SJSA1 (cell line): Measurements from ENCODE around the gene PNRC1. TPM values are rescaled to one million over a fixed set of nuclear protein-coding genes. Genes with fewer than 3 reads are reported as not detected.
"Not testable (repeated sequence)": the region's sequence is repeated elsewhere in the genome, so short reads cannot be mapped to it uniquely, and the experiment has no call there.

ENCODE experiments used
- DNase-seq, 2 experiments: peaks; one replicate each; pipeline ENCODE4 v3.0.0-alpha.2; 2015 to 2020; ENCODE audit warnings: low spot score in 2 of 2, low read depth in 1 of 2
- H3K27ac ChIP-seq: fragments of 250-450 bp; sonication (Bioruptor Pico); 2 replicates; pipeline ENCODE4 v1.5.1; 2020; ENCODE audit warnings: mild to moderate bottlenecking, moderate library complexity
- H3K27me3 ChIP-seq: fragments of 250-450 bp; sonication (Bioruptor Pico); replicated peaks from 2 replicates; pipeline ENCODE4 v1.5.1; 2020; ENCODE audit warnings: mild to moderate bottlenecking, moderate library complexity
- H3K36me3 ChIP-seq: fragments of 250-450 bp; sonication (Bioruptor Pico); 2 replicates; pipeline ENCODE4 v1.5.1; 2020; ENCODE audit warnings: mild to moderate bottlenecking
- H3K4me1 ChIP-seq: fragments of 250-450 bp; sonication (Bioruptor Pico); replicated peaks from 2 replicates; pipeline ENCODE4 v1.6.1; 2021; ENCODE audit warnings: mild to moderate bottlenecking
- H3K4me3 ChIP-seq: fragments of 250-450 bp; sonication (Bioruptor Pico); 2 replicates; pipeline ENCODE4 v1.5.1; 2020; ENCODE audit warnings: mild to moderate bottlenecking
- H3K9me3 ChIP-seq: fragments of 250-450 bp; sonication (Bioruptor Pico); replicated peaks from 2 replicates; pipeline ENCODE4 v1.5.1; 2020; ENCODE audit warnings: mild to moderate bottlenecking
- total RNA-seq: library from RNA; depleted of rRNA; stranded (reverse); fragments of >200 nt; shearing (Covaris generic); gene quantifications from 2 replicates; pipeline ENCODE4 v1.2.3, GENCODE V29; 2014

PNRC1 gene
- total RNA-seq, 1 experiment from 2014 or later = 21.6 TPM

- Histone ChIP-seq H3K27ac (no peak overlapping the region), H3K4me3 (no peak overlapping the region), H3K9me3 (no peaks in the 10 kb centered on the region), H3K27me3 (no peaks in the 10 kb centered on the region), H3K4me1 (no peaks in the 10 kb centered on the region), H3K36me3 (no peaks in the 10 kb centered on the region)
- no peak for DNase-seq
Observed at GRCh38 chr6:89048288-89048923, 32.1 kb upstream of the PNRC1 start.

DNA sequence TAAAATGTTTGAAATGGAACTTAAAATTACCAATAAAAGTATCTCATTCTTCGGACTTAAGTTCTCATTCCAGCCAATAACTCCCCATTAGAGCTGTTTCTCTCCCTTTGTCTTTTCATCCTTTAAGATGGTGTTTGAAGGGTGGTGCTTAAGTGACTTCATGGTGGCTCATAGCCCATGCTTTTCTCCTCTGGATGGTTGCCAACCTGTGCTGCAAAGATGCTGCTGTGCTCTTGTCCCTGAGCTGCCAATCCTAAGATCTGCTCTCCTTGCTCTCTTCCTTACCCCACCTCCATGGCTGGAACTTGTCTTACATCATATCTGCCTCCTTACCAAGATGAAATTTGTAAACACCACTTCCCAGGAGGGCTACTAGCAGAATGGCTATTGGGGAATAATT, 31.6 kb upstream of the PNRC1 start:
- H3K27me3 ChIP-seq = no peaks in the 10 kb centered on the region
- no peaks in the 10 kb centered on the region for H3K9me3 ChIP-seq
- H3K36me3 ChIP-seq = no peaks in the 10 kb centered on the region
- DNase-seq = no peak
- no peaks in the 10 kb centered on the region for H3K4me1 ChIP-seq
- no peak overlapping the region for H3K4me3 ChIP-seq
- H3K27ac ChIP-seq = no peak overlapping the region

DNA sequence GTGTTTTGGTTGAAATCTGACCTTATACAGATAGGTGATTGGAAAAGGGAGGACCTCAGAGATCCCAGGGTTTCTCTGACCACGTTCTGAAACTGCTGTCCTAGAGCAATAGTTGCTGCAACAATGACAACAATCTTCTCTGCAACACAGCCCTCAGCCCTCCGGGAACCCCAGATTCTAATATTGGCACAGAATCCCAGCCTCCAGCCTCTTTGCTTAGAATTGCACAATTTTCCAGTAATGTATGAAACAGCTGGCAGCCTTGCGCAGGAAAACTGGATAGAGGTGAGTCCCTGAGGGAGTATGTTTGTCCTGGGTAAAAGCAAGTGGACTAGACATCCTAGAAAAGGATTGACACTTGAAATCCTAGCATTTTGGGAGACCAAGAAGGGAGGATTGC, 30.4 kb upstream of the PNRC1 start:
- no peaks in the 10 kb centered on the region for H3K36me3 ChIP-seq
- no peaks in the 10 kb centered on the region for H3K4me1 ChIP-seq
- H3K4me3 ChIP-seq = no peak overlapping the region
- H3K9me3 ChIP-seq = no peaks in the 10 kb centered on the region
- no peak overlapping the region for H3K27ac ChIP-seq
- no peak for DNase-seq
- H3K27me3 ChIP-seq = no peaks in the 10 kb centered on the region

DNA sequence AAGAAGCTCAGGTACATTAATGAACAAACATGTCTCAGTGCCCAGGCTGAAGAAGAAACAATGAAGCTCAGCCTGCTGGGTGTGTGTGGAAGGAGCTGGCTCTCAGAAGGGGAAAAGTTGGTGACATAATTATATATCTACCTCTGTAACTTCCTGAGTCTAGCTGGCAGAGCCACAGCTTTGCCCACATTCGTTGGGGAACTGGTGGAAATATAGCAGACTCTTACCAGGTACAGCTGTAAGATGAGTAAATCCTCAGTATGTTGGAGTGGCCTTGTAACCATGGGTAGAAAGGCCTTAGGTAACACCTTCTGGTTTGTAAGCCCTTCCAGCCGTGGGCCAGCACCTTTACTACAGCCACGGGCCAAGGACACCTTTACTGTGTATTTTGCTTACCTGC, 29.9 kb upstream of the PNRC1 start:
- no peaks in the 10 kb centered on the region for H3K9me3 ChIP-seq
- H3K36me3 ChIP-seq = no peaks in the 10 kb centered on the region
- no peak overlapping the region for H3K4me3 ChIP-seq
- no peaks in the 10 kb centered on the region for H3K27me3 ChIP-seq
- no peak overlapping the region for H3K27ac ChIP-seq
- DNase-seq = no peak
- H3K4me1 ChIP-seq = no peaks in the 10 kb centered on the region

DNA sequence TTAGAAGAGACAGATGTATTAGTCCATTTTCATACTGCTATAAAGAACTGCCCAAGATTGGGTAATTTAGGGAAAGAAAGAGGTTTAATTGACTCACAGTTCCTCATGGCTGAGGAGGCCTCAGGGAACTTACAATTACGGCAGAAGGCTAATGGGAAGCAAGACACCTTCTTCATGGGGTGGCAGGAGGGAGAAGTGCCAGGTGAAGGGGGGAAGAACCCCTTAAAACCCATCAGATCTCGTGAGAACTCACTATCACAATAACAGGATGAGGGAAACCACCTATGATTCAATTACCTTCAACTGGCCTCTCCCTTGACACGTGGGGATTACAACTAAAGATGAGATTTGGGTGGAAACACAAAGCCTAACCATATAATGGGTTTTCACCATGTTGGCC, 28.9 kb upstream of the PNRC1 start:
- Histone ChIP-seq H3K27me3 (no peaks in the 10 kb centered on the region), H3K36me3 (no peaks in the 10 kb centered on the region), H3K27ac (no peak overlapping the region), H3K9me3 (no peaks in the 10 kb centered on the region), H3K4me3 (no peak overlapping the region), H3K4me1 (no peaks in the 10 kb centered on the region)
- DNase-seq = no peak

DNA sequence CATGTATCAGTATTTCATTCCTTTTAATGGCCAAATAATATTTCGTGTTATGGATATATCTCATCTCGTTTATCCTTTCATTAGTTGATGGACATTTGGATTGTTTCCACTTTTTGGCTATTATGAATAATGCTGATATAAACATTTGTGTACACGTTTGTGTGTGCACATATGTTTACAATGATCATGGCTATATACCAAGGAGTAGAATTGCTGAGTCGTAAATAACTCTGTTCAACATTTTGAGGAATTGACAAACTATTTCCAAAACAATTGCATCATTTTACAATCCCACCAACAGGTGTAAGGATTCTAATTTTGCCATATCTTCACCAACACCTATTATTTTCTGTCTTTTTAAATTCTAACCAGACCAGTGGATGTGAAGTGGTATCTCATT, 26.3 kb upstream of the PNRC1 start:
- no peak overlapping the region for H3K27ac ChIP-seq
- no peaks in the 10 kb centered on the region for H3K36me3 ChIP-seq
- no peaks in the 10 kb centered on the region for H3K27me3 ChIP-seq
- no peak for DNase-seq
- no peaks in the 10 kb centered on the region for H3K4me1 ChIP-seq
- H3K4me3 ChIP-seq = no peak overlapping the region
- no peaks in the 10 kb centered on the region for H3K9me3 ChIP-seq

- no peak overlapping the region for H3K4me3 ChIP-seq
- no peaks in the 10 kb centered on the region for H3K9me3 ChIP-seq
- no peaks in the 10 kb centered on the region for H3K36me3 ChIP-seq
- no peak overlapping the region for H3K27ac ChIP-seq
- DNase-seq = no peak
- H3K27me3 ChIP-seq = no peaks in the 10 kb centered on the region
- no peaks in the 10 kb centered on the region for H3K4me1 ChIP-seq
Observed at GRCh38 chr6:89057759-89058158, 22.8 kb upstream of the PNRC1 start.

- Histone ChIP-seq H3K4me1 (no peaks in the 10 kb centered on the region), H3K36me3 (no peaks in the 10 kb centered on the region), H3K4me3 (no peak overlapping the region), H3K27ac (no peak overlapping the region), H3K9me3 (no peaks in the 10 kb centered on the region), H3K27me3 (no peaks in the 10 kb centered on the region)
- DNase-seq = no peak
Observed at GRCh38 chr6:89058627-89059026, 21.9 kb upstream of the PNRC1 start.

GRCh38 chr6:89059227-89059626, 21.3 kb upstream of the PNRC1 start:
- DNase-seq = no peak
- Histone ChIP-seq H3K4me3 (no peak overlapping the region), H3K9me3 (no peaks in the 10 kb centered on the region), H3K27ac (no peak overlapping the region), H3K4me1 (no peaks in the 10 kb centered on the region), H3K36me3 (no peaks in the 10 kb centered on the region), H3K27me3 (no peaks in the 10 kb centered on the region)

DNA sequence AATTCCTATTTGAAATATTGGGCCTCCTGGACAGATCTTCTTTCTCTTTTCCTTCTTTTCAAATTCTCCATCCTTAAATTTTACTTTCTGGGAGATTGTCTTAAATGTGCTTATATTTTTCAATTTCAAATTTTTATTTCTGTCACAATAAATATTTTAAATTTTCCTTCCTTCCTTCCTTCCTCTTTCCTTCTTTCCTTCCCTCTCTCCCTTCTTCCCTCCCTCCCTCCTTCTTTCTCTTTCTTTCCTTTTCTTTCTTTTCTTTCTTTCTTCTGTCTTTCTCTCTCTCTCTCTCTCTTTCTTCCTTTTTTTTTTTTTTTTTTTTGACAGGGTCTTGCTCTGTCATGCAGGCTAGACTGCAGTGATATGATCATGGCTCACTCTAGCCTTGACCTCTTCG, 16.7 kb upstream of the PNRC1 start:
- H3K9me3 ChIP-seq = no peaks in the 10 kb centered on the region
- H3K36me3 ChIP-seq = no peaks in the 10 kb centered on the region
- no peak overlapping the region for H3K4me3 ChIP-seq
- no peaks in the 10 kb centered on the region for H3K4me1 ChIP-seq
- DNase-seq = no peak
- H3K27me3 ChIP-seq = 0 out of 2 replicates have a peak, but pooled peaks cover 3% of the 10 kb centered on the region
- H3K27ac ChIP-seq = no peak overlapping the region

- H3K4me3 ChIP-seq, H3K36me3 ChIP-seq, H3K27me3 ChIP-seq, H3K27ac ChIP-seq, H3K9me3 ChIP-seq, DNase-seq, H3K4me1 ChIP-seq: not testable (repeated sequence)
Observed at GRCh38 chr6:89064931-89065330, 15.6 kb upstream of the PNRC1 start.

DNA sequence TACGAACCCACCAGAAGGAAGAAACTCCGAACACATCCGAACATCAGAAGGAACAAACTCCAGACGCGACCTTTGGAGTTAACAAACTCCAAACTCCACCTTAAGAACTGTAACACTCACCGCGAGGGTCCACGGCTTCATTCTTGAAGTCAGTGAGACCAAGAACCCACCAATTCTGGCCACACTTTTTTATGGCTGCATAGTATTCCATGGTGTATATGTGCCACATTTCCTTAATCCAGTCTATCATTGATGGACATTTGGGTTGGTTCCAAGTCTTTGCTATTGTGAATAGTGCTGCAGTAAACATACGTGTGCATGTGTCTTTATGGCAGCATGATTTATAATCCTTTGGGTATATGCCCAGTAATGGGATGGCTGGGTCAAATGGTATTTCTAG, 14.4 kb upstream of the PNRC1 start:
- H3K27me3 ChIP-seq, DNase-seq, H3K9me3 ChIP-seq, H3K4me3 ChIP-seq, H3K27ac ChIP-seq, H3K4me1 ChIP-seq, H3K36me3 ChIP-seq: not testable (repeated sequence)

GRCh38 chr6:89066940-89067646, 13.5 kb upstream of the PNRC1 start:
- Histone ChIP-seq H3K27ac (no peak overlapping the region), H3K36me3 (no peaks in the 10 kb centered on the region), H3K4me1 (no peaks in the 10 kb centered on the region), H3K4me3 (no peak overlapping the region), H3K27me3 (0 out of 2 replicates have a peak, but pooled peaks cover 3% of the 10 kb centered on the region), H3K9me3 (no peaks in the 10 kb centered on the region)
- no peak for DNase-seq

DNA sequence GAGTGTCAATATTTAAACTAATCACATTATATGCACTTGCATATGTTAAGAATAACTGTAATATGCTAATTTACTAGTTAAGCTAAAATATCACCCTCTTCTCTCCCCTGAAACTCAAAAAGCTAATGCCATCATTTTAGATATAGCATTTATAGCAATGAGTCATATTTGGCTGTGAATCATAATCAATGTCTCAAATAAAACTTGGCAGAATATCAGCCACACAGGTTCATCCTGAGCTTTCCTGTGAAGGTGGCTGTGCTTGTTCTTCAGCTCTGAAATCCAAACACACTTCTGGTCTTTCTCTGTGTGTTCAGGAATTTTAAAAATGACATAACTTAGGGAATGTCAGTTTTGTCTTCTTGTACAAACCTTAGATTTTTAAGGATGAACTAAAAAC, 12.8 kb upstream of the PNRC1 start:
- Histone ChIP-seq H3K9me3 (no peaks in the 10 kb centered on the region), H3K4me3 (no peak overlapping the region), H3K4me1 (no peaks in the 10 kb centered on the region), H3K36me3 (no peaks in the 10 kb centered on the region), H3K27me3 (0 out of 2 replicates have a peak, but pooled peaks cover 3% of the 10 kb centered on the region), H3K27ac (no peak overlapping the region)
- DNase-seq = no peak

GRCh38 chr6:89068695-89069094, 11.9 kb upstream of the PNRC1 start:
- H3K4me1 ChIP-seq = no peaks in the 10 kb centered on the region
- no peaks in the 10 kb centered on the region for H3K9me3 ChIP-seq
- H3K27me3 ChIP-seq = peaks cover 3% of the 10 kb centered on the region; the same call in 1 of the 2 replicates
- no peak overlapping the region for H3K4me3 ChIP-seq
- H3K36me3 ChIP-seq = no peaks in the 10 kb centered on the region
- no peak for DNase-seq
- H3K27ac ChIP-seq = no peak overlapping the region
